ENCODE data around the gene SUPT20HL2.

Gene SUPT20HL2

DNA sequence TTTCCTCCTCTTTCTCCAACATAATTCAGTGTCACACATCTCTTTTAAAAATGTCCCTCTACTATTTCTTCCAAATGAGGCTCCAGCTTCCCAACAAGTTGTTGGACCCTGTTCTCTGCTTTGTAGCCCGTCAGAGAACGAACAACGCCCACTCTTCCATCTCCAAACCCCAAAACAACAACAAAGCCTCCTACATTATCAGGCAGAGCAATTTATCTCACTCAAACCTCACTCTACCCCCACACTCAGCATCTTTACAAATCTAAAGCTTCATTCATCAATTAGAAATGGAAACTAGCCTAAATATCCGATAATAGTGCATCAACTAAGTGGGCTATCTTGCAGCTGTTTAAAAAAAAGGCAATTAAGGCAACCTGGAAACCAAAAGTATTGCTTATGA is 20.5 kb downstream of the SUPT20HL2 start:
- TF ChIP-seq, protein P1, sequence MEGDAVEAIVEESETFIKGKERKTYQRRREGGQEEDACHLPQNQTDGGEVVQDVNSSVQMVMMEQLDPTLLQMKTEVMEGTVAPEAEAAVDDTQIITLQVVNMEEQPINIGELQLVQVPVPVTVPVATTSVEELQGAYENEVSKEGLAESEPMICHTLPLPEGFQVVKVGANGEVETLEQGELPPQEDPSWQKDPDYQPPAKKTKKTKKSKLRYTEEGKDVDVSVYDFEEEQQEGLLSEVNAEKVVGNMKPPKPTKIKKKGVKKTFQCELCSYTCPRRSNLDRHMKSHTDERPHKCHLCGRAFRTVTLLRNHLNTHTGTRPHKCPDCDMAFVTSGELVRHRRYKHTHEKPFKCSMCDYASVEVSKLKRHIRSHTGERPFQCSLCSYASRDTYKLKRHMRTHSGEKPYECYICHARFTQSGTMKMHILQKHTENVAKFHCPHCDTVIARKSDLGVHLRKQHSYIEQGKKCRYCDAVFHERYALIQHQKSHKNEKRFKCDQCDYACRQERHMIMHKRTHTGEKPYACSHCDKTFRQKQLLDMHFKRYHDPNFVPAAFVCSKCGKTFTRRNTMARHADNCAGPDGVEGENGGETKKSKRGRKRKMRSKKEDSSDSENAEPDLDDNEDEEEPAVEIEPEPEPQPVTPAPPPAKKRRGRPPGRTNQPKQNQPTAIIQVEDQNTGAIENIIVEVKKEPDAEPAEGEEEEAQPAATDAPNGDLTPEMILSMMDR (IDR thresholded peaks at IDR 0.05; ENCODE audit: low read depth, low read length), result no peak
- no peak overlapping the region for H3K4me3 ChIP-seq (replicated peaks in 1 of 2; ENCODE audit: low read depth in 2 of 2, low read length in 2 of 2)
- DNase-seq (ENCODE audit: low read depth in 2 of 2), result no peak

DNA sequence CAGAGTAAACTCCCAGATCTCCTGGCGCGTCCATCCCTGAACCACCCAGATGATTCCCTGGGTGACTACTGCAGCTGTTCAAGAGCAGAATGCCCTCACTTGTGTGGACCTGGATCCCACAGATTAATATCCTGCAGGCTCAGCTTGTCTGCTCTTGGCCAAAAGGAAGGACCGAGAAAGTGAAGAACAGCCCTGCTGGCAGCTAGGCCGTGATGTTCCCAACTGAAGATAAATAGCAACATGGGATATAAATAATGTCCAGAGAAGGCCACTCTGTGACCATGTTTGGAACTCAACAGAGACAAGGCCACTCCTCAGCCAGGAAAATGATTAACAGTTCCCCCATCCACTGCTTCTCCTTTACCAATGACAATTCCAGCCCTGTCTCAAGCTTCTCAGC is 21.5 kb downstream of the SUPT20HL2 start:
- TF ChIP-seq, protein P1 (IDR thresholded peaks at IDR 0.05; ENCODE audit: low read depth, low read length), result no peak
- no peak overlapping the region for H3K4me3 ChIP-seq (replicated peaks in 1 of 2; ENCODE audit: low read depth in 2 of 2, low read length in 2 of 2)
- DNase-seq (ENCODE audit: low read depth in 2 of 2), result no peak

DNA sequence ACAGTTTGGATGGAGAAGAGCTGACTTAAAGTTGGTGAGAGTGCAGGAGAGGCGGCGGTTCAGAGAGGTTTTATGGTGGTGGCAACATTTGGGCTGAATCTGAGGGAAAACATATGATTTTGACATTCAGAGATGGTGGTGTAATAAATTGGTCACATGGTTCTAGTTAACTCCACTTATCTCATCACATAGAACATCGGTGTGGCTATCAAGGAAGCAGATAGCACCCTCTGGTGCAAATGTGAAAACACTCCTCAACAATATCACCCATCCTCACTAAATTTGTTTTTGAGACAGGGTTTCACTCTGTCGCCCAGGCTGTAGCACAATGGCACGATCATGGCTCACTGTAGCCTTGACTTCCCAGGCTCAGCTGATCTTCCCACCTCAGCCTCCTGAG is 28.8 kb downstream of the SUPT20HL2 start:
- TF ChIP-seq, protein P1 (IDR thresholded peaks at IDR 0.05; ENCODE audit: low read depth, low read length), result no peak
- DNase-seq (ENCODE audit: low read depth in 2 of 2), result peak in 1 of 2 donors; percentile 26
- no peak overlapping the region for H3K4me3 ChIP-seq (replicated peaks in 1 of 2; ENCODE audit: low read depth in 2 of 2, low read length in 2 of 2)

DNA sequence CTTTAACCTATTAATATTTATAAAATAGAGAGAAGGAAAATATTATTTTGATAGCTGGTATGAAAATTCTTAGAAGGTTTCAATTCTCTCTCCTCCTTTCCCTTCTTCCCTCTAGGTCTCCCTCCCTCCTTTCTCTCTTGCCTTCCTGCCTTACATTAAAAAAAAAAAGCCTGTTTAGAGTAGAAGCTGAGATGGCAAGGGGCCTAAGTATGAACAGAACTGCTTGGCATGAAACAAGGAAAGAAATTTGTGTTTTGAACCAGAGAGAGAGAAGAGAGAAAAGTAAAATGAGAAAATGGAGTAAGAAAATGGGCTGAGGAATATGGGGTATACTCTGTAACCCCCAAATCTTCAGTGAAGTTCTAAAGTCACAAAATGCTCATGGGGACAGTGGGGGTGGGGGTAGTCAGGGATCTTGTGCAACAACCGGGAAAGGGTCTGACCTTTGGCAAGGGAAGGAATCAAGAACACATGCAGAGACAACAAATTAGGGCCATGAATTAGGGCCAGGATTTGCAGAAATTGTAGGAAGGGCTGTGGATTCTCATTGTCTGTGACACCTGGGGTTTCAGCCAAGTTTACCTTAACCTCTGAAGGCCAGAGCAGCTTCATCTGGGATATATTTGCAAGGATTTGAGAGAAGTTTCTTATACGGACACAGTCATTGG is 30.6 kb downstream of the SUPT20HL2 start:
- peak in 1 of 2 donors; percentile 42 for DNase-seq (ENCODE audit: low read depth in 2 of 2)
- TF ChIP-seq, protein P1 (IDR thresholded peaks at IDR 0.05; ENCODE audit: low read depth, low read length), result no peak
- H3K4me3 ChIP-seq (replicated peaks in 1 of 2; ENCODE audit: low read depth in 2 of 2, low read length in 2 of 2), result no peak overlapping the region

DNA sequence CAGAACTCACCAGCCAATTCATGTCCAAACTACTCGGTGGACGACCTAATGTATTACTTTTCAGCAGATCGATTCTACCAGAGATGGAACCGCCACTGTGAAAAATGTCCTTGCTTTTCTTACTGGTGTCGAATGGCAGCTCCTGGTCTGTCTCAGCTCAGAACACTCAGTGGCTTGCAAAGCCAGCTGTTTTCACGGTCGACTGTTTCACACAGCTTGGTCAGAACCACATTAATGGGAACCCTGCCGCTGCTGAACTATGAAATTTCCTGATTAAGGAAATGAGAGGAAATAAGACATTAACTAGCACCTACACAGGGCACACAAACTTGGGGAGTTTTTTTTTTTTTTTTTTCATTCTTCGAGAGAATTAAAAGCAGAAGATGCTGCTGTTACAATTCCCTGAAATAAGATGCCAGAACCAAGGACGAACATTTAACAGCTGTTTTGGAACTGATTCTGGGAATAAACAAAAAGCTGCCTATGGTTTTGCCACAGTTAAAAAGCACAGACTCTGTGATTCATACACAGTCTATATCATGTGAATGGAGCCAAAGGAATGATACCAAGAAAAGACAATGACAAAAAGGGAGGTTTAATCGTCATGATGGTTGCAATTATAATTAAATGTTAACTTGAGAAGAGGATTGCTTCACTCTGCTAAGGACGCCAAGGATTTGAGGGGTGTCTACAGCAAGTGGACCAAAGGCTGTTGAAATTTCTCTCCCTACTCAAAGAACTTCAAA is 31.3 kb downstream of the SUPT20HL2 start:
- no peak overlapping the region for H3K4me3 ChIP-seq (replicated peaks in 1 of 2; ENCODE audit: low read depth in 2 of 2, low read length in 2 of 2)
- peak; percentile 14 to 61 for DNase-seq (ENCODE audit: low read depth in 2 of 2)
- TF ChIP-seq, protein P1 (IDR thresholded peaks at IDR 0.05; ENCODE audit: low read depth, low read length), result no peak

DNA sequence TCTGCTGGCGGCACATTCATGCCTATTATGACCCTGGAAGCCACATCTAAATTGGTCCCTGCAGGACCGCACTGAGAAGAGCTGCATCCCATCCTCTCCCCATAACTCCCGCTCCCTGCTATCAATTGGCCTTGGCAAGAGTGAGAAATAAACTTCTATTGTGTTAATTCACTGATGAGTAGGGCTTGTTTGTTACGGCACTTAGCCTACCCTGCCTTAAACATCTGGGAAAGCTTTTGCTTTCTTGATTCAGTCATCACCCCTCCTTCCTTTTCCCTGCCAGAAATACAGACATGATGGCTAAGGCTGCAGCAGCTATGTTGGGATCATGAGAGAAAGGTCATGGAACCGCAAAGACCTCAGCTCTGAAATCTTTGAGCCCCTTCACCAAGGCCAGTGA is 36.5 kb downstream of the SUPT20HL2 start:
- TF ChIP-seq, protein P1 (IDR thresholded peaks at IDR 0.05; ENCODE audit: low read depth, low read length), result no peak
- H3K4me3 ChIP-seq (replicated peaks in 1 of 2; ENCODE audit: low read depth in 2 of 2, low read length in 2 of 2), result no peak overlapping the region
- DNase-seq (ENCODE audit: low read depth in 2 of 2), result no peak

Measured in cardiac fibroblast (primary cell).